ENCODE data around the gene SARDH.

DNA sequence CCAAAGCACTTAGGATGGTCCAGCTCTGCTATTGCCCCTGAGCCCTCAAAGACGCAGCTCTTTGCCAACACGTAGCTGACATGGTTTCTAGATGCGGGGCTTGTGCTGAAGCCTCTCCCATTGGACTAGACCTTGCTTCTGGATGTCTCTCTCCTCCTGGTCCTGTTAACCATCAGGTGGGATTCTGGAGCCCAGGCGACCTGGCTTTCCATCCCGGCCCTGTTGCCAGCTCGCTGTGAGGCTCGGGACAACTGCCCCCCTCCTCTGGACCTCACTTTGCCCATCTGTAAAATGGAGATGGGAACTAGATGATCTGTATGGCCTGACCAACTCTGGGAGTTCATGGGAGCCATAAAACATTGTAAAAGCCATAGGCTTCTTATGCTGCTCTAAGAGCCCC is 98.0 kb downstream of the SARDH start:
- TF ChIP-seq EP300 (IDR thresholded peaks at IDR 0.05) (no peak), POLR2A (IDR thresholded peaks at IDR 0.05) (no peak)

Measured in tibial nerve (tissue), 3 donors.